ENCODE results near the gene UGT8.
"Not testable (repeated sequence)": the region's sequence is repeated elsewhere in the genome, so short reads cannot be mapped to it uniquely, and the experiment has no call there.

The UGT8 gene

GRCh38 chr4:114598191-114599121, at the start of gene UGT8:
Gene UGT8, plus strand, starts transcription at chr4:114598807. Its CDS starts 24,074 bp downstream, at chr4:114622881.
- DNase-seq = no peak

- no peak for DNase-seq
These were observed 49.0 kb upstream of the UGT8 start for GRCh38 chr4:114549638-114550037.

DNA sequence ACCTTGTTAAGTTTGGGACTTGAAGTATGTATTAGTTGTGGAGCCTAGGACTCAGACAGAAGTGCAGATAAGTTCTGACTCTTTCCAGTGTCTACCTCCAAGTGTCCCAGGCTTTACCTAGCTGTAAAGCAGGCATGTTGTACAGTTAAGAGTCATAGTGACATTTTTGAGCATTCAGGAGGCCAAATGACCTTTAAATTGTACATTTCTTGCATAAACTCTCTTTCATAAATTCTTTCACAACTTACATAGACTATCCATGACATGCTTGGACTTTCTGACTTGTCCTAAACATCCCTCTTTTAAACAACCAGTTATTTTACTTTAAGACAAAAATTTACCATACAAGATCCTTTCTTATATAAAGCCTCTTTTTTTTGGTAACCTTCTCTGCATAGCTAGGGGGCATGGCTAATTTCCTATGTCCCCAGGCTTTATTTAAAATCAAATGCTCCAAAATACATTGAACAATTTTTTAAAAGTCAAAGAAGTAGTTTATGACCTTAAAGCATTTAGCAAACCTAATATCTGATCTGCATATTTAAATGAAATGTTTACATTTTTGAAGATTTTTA, 40.1 kb upstream of the UGT8 start:
- no peak for DNase-seq

- DNase-seq = no peak
These were observed 37.0 kb upstream of the UGT8 start for GRCh38 chr4:114561590-114561989.

DNA sequence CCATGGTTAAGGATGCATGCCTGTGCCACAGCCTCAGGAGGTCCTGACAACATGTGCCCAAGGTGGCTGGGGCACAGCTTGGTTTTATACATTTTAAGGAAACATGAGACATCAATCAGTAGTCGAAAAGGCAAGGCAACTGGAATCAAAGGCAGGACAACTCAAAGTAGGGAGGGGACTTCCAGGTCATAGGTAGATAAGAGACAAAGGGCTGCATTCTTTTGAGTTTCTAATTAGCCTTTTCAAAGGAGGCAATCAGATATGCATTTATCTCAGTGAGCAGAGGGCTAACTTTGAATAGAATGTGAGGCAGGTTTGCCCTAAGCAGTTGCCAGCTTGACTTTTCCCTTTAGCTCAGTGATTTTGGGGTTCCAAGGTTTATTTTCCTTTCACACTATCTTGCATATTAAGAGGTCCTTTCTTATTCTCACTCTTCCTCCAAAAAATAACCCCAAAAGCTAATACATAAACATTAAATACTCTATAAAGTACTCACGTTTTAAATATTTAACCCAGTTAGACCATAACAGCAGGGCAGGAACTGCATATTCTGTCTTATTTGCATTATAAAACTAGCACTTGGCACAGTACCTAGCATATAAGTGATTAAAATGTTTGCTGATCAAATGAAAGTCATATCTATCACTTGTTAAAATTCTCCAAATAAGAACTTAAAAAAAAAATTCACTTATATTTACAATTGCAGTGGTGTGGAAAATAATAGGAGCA, 36.3 kb upstream of the UGT8 start:
- no peak for DNase-seq

- DNase-seq = no peak
These were observed 34.9 kb upstream of the UGT8 start for GRCh38 chr4:114563536-114564315.

GRCh38 chr4:114577386-114577785, 21.2 kb upstream of the UGT8 start:
- DNase-seq = no peak

DNA sequence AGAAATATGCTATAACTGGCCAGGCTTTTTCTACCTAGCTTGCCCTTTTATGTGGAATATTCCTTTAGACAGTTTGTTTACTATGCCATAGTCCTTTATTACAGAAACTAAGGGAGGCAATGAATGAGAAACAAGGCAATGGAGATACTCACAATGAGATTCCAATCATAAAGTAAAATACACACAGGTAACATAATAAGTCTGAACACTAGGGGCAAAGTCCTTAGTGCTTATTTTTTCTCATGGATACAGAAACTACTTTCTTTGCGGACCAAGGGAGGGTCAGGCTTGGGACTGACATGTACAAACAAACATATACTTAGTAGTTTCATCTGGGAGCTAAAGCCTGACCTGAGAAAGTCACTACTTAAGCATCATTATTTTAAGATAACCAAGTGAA, 16.0 kb upstream of the UGT8 start:
- no peak for DNase-seq

- no peak for DNase-seq
These were observed 10.3 kb upstream of the UGT8 start for GRCh38 chr4:114588305-114588704.

DNA sequence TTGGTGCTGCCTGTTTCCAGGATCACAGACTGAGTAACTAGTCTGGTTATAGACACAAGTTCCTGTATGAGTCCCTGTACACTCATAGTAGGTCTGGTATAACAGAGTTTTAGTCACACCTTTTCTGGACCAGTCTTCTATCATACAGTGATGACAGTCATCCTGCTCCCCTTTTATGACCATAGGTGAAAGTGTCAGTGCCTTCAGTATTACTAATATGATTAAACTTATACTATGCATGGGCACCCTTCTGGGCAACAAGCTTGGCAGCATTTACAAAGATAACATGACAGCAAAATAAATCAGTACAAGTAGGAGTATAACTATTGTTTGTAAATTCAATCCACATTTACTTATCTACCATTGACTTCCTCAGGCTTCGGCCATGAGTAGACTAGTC, 8.2 kb upstream of the UGT8 start:
- DNase-seq = not testable (repeated sequence)

GRCh38 chr4:114593526-114593925, 5.1 kb upstream of the UGT8 start:
- DNase-seq = no peak

- DNase-seq = no peak
These were observed 3.4 kb upstream of the UGT8 start for GRCh38 chr4:114595207-114595606.

- DNase-seq = no peak
These were observed 2.7 kb upstream of the UGT8 start for GRCh38 chr4:114595921-114596320.

- DNase-seq = no peak
These were observed 1.0 kb upstream of the UGT8 start for GRCh38 chr4:114597410-114598115.

GRCh38 chr4:114599231-114599902, 760 bp downstream of the UGT8 start:
- no peak for DNase-seq

GRCh38 chr4:114599903-114600552, 1.4 kb downstream of the UGT8 start:
- no peak for DNase-seq

- no peak for DNase-seq
These were observed 2.1 kb downstream of the UGT8 start for GRCh38 chr4:114600672-114601071.

GRCh38 chr4:114601304-114602052, 2.9 kb downstream of the UGT8 start:
- DNase-seq = no peak

DNA sequence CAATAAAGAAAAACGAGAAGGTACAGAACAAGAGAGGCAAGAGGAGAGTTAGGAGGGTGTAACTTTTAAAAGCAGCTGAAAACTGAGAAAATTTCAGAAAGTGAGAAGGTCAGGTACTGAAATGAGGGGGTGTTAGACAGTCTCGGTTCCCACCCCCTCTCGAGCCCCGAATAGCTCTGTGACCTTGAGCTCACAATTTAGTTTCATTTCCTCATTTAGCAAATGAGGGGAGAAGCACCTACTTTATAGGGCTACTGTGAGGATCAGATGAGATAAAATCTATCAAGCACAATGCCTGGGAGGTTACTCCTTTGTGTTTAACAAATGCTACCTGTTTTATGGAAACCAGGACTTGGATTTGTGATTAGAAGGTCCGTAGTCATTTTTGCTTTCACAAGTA, 4.9 kb downstream of the UGT8 start:
- DNase-seq = no peak

- DNase-seq = no peak
These were observed 7.6 kb downstream of the UGT8 start for GRCh38 chr4:114606245-114606644.

All from HCEC 1CT (cell line).